Stomach (tissue), 9 donors: ENCODE measurements around the gene TEAD2. TPM values are rescaled to one million over a fixed set of nuclear protein-coding genes. Genes with fewer than 3 reads are reported as not detected.

Experiments
- DNase-seq, 2 donors: peaks; one replicate each; pipeline versions ENCODE4 v3.0.0 to v3.0.0-alpha.2; 2013 to 2019
- H3K27ac ChIP-seq, 5 donors: fragments of 200-600 bp in 4 of 5; sonication (generic) in 4 of 5; one replicate each; pipeline ENCODE4 v1.5.1; 2013 to 2019; ENCODE audit warnings: mild to moderate bottlenecking in 1 of 5, moderate library complexity in 1 of 5
- H3K27me3 ChIP-seq, 3 donors: fragments of 200-600 bp; sonication (generic); one replicate each; pipeline ENCODE4 v1.5.1; 2017 to 2019; ENCODE audit warnings: mixed run types in 1 of 3
- H3K36me3 ChIP-seq, 4 donors: fragments of 200-600 bp; sonication (generic); 1 replicate in 3 of 4; 2 replicates in 1 of 4; pipeline ENCODE4 v1.5.1; 2016 to 2019
- H3K4me1 ChIP-seq, 4 donors: fragments of 200-600 bp; sonication (generic); one replicate each; pipeline ENCODE4 v1.5.1; 2016 to 2019
- H3K4me3 ChIP-seq, 4 donors: fragments of 200-600 bp; sonication (generic) in 3 of 4; one replicate each; pipeline ENCODE4 v1.5.1; 2016 to 2019; ENCODE audit warnings: mild to moderate bottlenecking in 1 of 4
- H3K9me3 ChIP-seq, 4 donors: fragments of 200-600 bp; sonication (generic); one replicate each; pipeline ENCODE4 v1.5.1; 2016 to 2019
- EP300 ChIP-seq: sonication (generic); formaldehyde crosslinking; IDR thresholded peaks from one replicate; pipeline ENCODE4 v1.6.1; 2017; ENCODE audit warnings: antibody characterized with exemption
- POLR2A ChIP-seq, 4 donors: fragments of 450-650 bp; IDR thresholded peaks; one replicate each; pipeline ENCODE4 v1.6.1; 2016; ENCODE audit warnings: antibody characterized with exemption in 4 of 4, control low read depth in 2 of 4, mild to moderate bottlenecking in 1 of 4, moderate library complexity in 1 of 4
- POLR2AphosphoS5 ChIP-seq, 3 donors: sonication (generic); formaldehyde crosslinking; IDR thresholded peaks; one replicate each; pipeline ENCODE4 v1.6.1; 2016; ENCODE audit warnings: antibody characterized with exemption in 3 of 3
- WGBS, 5 donors: extraction: QIAGEN DNeasy Blood & Tissue Kit in 3 of 5; methylation state at CpG; one replicate each; pipeline versions ENCODE4 v1.1.5 to v1.1.7; 2013 to 2018; 5-methylcytosine and 5-hydroxymethylcytosine counted together
- intact Hi-C: fragments of 100-400 bp; cut with DNase I; formaldehyde crosslinking; loops from one replicate; pipeline ENCODE4 v1.15.1; 2023; ENCODE audit warnings: low total_unique reads
- polyA plus RNA-seq, 3 donors: library from polyadenylated mRNA; stranded (reverse); fragments of 200-250 nt; gene quantifications; one replicate each; pipeline ENCODE4 v1.2.3, GENCODE V29; 2013
- total RNA-seq, 5 donors: library from RNA; depleted of rRNA; stranded (reverse); fragments of >200 nt; gene quantifications; one replicate each; pipeline versions ENCODE4 v1.1.0 to v1.2.3, GENCODE V29; 2014 to 2016
- TF ChIP-seq, protein P1 (sequence below), 7 experiments: fragments of 450-650 bp in 4 of 7; fragments of 200-600 bp in 3 of 7; sonication (generic) in 3 of 7; IDR thresholded peaks; one replicate each; pipeline ENCODE4 v1.5.1; 2016 to 2019; ENCODE audit warnings: antibody characterized with exemption in 7 of 7, control low read depth in 2 of 7, mild to moderate bottlenecking in 1 of 7
- donor health status: healthy with polysubstance abuse.
- donor health status: Bipolar disorder and iron deficiency.
- donor health status: healthy.

TEAD2 gene
- total and polyA plus RNA-seq, 8 donors = 4.3 to 42.0 (median 20.0) TPM

DNA sequence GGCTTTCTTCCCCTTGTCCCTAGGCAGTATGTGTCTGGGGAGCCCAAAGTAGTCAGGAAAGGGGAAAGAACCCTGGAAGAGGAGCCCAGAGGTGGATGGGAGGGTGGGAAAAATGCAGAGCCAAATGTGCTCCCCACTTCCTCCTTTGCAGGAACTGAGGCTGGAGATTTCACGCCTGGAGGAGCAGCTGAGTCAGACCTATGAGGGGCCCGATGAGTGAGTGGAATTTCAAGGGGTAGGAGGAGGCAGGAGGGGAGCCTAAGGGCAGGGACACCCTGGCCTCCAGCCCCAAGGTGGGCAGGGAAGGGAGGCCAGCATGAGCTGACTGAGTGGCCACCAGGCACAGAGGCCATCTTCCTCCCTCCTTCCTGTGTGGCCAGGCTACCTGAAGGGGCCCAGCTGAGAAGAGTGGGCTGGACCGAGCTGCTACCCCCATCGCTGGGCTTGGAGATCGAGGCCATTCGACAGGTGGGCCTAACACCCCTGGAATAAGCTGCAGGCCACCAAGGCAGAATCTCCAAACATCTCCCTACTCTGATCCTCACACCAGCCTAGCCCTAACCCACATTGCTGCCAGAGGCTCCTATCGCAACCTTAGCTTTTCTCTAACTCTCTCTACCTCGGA lies 46.7 kb upstream of the TEAD2 start:
- WGBS, 5 donors = 69 to 80% (median 76%) methylated on average over 8 of the region's 8 CpGs
- Histone ChIP-seq H3K27ac (no peak overlapping the region), H3K4me3 (no peak overlapping the region), H3K27me3 (peaks cover 0 to 47% (median 0%) of the 10 kb centered on the region in 3 donors), H3K9me3 (no peaks in the 10 kb centered on the region), H3K36me3 (no peaks in the 10 kb centered on the region), H3K4me1 (peaks cover 0 to 13% (median 0%) of the 10 kb centered on the region in 4 donors)
- intact Hi-C loops = no loop called here
- TF ChIP-seq EP300 (no peak), POLR2AphosphoS5 (IDR thresholded peaks at IDR 0.05) (no peak), POLR2A (IDR thresholded peaks at IDR 0.05) (no peak)
- TF ChIP-seq, protein P1, sequence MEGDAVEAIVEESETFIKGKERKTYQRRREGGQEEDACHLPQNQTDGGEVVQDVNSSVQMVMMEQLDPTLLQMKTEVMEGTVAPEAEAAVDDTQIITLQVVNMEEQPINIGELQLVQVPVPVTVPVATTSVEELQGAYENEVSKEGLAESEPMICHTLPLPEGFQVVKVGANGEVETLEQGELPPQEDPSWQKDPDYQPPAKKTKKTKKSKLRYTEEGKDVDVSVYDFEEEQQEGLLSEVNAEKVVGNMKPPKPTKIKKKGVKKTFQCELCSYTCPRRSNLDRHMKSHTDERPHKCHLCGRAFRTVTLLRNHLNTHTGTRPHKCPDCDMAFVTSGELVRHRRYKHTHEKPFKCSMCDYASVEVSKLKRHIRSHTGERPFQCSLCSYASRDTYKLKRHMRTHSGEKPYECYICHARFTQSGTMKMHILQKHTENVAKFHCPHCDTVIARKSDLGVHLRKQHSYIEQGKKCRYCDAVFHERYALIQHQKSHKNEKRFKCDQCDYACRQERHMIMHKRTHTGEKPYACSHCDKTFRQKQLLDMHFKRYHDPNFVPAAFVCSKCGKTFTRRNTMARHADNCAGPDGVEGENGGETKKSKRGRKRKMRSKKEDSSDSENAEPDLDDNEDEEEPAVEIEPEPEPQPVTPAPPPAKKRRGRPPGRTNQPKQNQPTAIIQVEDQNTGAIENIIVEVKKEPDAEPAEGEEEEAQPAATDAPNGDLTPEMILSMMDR (IDR thresholded peaks at IDR 0.05) = no peak
- no peak for DNase-seq

DNA sequence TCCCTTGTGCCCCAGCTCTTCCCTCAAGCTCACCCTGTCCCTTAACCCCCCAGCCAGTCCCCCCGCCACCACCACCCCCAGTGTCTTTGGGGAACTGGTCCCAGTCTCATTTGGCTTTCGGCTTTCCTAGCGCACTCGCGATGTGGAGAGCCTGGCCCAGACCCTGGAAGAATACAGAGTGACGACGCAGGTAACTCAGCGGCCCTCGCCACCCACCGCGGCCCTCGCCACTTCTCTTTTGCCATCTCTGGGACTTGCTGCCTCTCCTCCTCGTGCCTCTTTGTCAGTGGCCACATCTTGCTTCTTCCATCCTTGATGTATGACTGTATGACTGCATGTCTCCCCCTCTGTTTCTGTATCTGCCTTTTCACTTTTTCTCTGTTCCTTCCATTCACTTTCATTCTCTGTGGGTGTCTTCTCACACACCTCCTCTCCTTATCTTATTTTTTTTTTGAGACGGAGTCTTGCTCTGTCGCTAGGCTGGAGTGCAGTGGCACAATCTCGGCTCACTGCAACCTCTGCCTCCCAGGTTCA lies 45.3 kb upstream of the TEAD2 start:
- H3K4me1 ChIP-seq = peaks cover 0 to 13% (median 0%) of the 10 kb centered on the region in 4 donors
- no peak for DNase-seq
- H3K4me3 ChIP-seq = no peak overlapping the region
- TF ChIP-seq, protein P1 (IDR thresholded peaks at IDR 0.05) = no peak
- TF ChIP-seq POLR2A (IDR thresholded peaks at IDR 0.05) (no peak), POLR2AphosphoS5 (IDR thresholded peaks at IDR 0.05) (no peak), EP300 (no peak)
- H3K9me3 ChIP-seq = no peaks in the 10 kb centered on the region
- WGBS, 5 donors = 83 to 87% (median 87%) methylated on average over 16 of the region's 16 CpGs
- no peak overlapping the region for H3K27ac ChIP-seq
- intact Hi-C loops = no loop called here
- peaks cover 0 to 43% (median 0%) of the 10 kb centered on the region in 3 donors for H3K27me3 ChIP-seq
- no peaks in the 10 kb centered on the region for H3K36me3 ChIP-seq

DNA sequence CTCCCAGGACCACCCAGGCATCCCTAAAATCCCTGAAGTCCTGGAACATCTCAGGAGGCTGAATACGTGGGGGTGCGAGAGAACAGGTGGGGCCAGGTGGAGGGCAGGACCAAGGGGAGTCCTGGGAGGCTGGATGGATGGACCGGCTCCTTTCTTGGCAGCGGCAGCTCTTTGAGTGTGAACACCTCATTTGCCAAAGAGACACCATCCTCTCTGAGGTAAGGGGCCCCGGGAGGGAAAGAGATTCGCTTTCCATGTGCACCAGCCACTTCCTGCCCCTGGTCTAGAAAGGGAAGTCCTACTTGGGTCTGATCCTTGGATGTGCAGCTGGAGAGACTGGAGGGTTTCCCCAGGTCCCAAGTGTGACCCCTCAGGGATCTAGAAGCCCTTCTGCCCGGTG lies 44.9 kb upstream of the TEAD2 start:
- TF ChIP-seq, protein P1 (IDR thresholded peaks at IDR 0.05) = no peak
- TF ChIP-seq POLR2A (IDR thresholded peaks at IDR 0.05) (no peak), EP300 (no peak), POLR2AphosphoS5 (IDR thresholded peaks at IDR 0.05) (no peak)
- 55 to 75% (median 70%) methylated on average over 6 to 7 of the region's 7 CpGs for WGBS, 5 donors
- no peaks in the 10 kb centered on the region for H3K9me3 ChIP-seq

DNA sequence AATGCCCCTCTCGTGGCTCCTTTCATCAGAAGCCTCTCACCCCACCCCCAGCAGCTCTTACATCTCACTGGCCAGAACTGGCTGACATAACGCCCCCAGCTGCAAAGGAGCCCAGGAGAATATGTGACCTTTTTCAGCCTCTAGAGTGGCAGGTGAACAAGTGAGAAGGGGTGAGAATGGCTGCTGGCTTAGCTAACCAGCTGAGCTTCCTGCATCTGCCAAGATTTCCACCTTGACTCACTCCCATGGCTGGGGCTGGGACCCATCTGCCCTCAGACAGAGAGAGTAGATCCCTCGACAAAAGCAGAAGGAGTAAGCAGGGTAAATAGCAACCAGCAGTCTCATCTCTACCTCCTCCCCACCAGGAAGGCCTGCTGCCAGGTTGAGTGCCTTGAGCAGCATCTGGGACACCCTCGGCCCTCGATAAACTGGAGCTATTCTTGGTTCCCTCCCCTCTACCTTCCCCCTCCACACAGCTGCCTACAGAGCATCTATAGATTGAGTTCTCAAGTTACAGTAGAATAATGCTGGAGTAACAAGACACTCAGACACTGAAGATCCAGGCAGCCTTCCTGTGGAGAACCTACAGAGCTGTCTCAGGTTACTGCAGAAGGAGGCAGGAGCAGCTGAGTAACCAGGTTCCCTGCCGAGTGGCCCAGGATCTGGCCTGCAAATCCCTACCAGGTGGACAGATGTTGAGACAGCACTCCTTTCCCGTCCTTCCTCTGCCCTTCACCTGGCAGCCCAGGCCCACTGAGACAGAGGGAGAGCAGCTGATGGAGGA lies 41.4 kb upstream of the TEAD2 start:
- no peaks in the 10 kb centered on the region for H3K9me3 ChIP-seq
- intact Hi-C loops = no loop called here
- peaks cover 0 to 40% (median 0%) of the 10 kb centered on the region in 3 donors for H3K27me3 ChIP-seq
- no peaks in the 10 kb centered on the region for H3K4me1 ChIP-seq
- 47 to 56% (median 51%) methylated on average over 6 to 7 of the region's 7 CpGs for WGBS, 5 donors
- H3K36me3 ChIP-seq = no peaks in the 10 kb centered on the region
- no peak for DNase-seq
- TF ChIP-seq, protein P1 (IDR thresholded peaks at IDR 0.05) = no peak
- TF ChIP-seq POLR2AphosphoS5 (IDR thresholded peaks at IDR 0.05) (no peak), POLR2A (IDR thresholded peaks at IDR 0.05) (no peak), EP300 (no peak)
- no peak overlapping the region for H3K4me3 ChIP-seq
- no peak overlapping the region for H3K27ac ChIP-seq

More for the DNA sequence above, 44.9 kb upstream of the TEAD2 start:
- Histone ChIP-seq H3K4me3 (no peak overlapping the region), H3K36me3 (no peaks in the 10 kb centered on the region), H3K27ac (no peak overlapping the region), H3K4me1 (peaks cover 0 to 13% (median 0%) of the 10 kb centered on the region in 4 donors), H3K27me3 (peaks cover 0 to 47% (median 0%) of the 10 kb centered on the region in 3 donors)
- intact Hi-C loops = no loop called here
- DNase-seq = no peak
